EL (cell line): ENCODE measurements around the gene RPL36.
"Not testable (repeated sequence)": the region's sequence is repeated elsewhere in the genome, so short reads cannot be mapped to it uniquely, and the experiment has no call there.

Source experiments
- DNase-seq: peaks from one replicate; pipeline ENCODE4 v3.0.0-alpha.2; 2016

The RPL36 gene

DNA sequence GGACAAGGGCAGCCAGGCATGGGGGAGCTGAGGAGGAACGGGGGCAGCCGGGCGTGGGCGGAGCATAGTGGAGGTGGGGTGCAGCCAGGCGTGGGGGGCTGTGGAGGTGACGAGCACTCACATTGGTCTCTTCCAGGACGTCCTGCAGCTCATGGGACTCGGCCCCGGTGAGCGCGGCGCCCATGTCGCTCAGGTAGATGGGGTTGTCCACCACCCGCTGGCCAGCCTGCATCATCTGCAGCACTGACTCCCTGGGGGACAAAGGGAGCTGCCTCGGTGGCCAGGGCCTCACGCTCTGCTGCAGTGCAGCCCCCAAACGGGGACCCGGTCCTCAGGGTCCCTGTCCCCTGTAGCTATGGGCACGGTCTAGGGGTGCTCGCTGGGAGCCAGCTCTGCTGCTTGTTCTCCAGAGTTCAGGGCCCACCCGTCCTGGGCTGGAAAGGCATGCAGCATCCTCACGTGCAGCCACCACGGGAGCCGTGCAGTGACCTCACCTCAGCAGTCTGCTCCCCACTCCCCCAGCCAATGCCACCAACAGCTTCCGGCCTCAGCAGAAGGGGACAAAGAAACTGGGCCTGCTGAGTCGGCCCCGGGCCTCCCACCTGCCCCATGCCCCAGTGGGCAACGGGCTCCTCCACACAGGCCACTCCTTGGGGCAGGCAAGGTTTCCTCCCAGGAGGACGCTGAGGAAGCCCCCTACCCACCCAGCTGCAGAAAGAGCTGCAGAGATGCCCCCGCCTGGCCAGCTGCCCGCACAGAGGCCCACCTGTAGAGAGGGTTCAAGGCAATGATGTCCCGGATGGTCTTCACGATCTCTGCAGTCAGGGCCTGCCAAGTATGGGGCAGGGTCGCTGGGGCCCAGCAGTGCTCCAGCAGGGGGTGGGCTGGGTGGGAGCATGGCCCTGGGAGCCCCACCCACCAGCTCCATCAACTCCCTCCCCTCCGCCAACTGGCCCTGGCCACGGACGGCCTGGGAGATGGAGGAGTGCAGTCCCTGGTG is 17.8 kb downstream of the RPL36 start:
- no peak for DNase-seq

GRCh38 chr19:5711025-5711424 is 20.9 kb downstream of the RPL36 start:
- no peak for DNase-seq

- no peak for DNase-seq
These were observed 21.6 kb downstream of the RPL36 start for GRCh38 chr19:5711713-5712161.

DNA sequence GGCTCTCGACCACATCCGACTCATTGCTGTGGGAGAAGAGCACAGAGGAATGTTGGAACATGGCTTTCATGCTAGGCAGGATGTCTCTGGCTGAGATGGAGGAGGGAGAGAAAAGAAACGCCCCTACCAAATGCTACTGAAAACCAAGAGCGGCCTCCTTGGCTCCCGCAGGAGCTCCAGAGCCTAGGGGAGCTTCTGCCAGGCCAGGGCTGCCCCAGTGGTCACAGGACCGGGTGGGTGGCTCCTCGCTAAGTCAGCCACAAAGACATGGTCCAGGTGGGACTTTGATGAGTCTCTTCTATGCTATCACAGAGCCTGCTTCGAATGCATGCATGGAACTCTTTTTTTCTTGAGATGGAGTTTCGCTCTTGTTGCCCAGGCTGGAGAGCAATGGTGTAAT is 23.1 kb downstream of the RPL36 start:
- DNase-seq: no peak

DNA sequence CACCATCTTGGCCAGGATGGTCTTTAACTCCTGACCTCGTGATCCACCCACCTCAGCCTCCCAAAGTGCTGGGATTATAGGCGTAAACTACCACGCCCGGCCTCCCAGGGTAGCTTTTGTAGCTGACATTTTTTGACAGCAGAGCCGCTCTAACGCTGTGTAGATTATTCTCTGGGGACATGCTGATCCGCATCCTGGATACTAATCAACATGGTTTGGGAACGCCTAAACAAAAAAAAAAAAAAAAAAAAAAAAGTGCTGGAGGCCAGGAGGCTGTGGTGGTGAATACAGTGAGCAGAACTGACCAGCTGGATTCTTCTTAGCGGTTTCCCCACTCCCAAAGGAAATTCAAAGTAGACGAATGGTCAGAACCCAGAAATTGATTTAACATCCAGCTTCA is 24.7 kb downstream of the RPL36 start:
- no peak for DNase-seq

GRCh38 chr19:5717215-5717935 is 27.3 kb downstream of the RPL36 start:
- DNase-seq: no peak

- DNase-seq: peak; percentile 72
These were observed 28.0 kb downstream of the RPL36 start for GRCh38 chr19:5718037-5718578.

- DNase-seq: peak; percentile 90
These were observed 28.6 kb downstream of the RPL36 start for GRCh38 chr19:5718579-5719273.

DNA sequence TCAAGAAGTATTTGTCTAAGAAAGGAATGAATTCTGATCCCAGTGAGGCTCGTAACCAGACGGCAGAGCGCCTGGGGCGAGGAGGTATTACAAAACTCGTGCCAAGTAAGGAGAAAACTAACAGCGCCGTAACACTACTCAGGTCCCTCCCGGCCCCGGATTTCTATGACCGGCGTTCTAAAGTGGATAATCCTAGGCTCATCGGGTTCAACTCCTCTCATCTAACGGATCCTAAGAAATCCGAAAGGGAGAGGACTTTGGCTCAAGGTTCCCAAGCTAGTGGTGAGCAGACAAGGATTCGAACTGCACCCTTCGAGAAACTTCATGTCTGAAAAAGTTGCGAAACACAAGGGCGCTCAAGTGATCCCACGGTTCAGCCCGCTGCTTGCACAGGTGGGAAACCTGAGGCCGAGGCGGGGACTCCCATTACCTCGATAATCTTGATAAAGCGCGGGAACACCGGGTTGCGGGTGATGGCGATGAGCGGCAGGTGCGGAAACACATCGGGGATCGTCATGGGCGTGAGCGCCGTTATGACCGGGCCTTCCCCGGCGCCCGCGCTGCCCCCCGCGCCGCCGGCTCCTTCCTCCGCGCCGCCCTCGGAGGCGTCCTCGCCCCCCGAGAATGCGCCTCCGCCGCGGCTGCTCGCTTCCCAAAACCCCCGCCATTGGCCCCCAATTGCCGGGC is 29.3 kb downstream of the RPL36 start:
- peak; percentile 39 for DNase-seq

GRCh38 chr19:5719961-5720790 is 30.1 kb downstream of the RPL36 start, which contains the start of the genes CATSPERD and LONP1:
CATSPERD (plus strand) TSS chr19:5720637; CDS start chr19:5720738, 101 bp downstream.
LONP1 (minus strand) TSS chr19:5720146; CDS start chr19:5720132, 14 bp downstream.
- DNase-seq: peak; percentile 99

GRCh38 chr19:5727453-5728050 is 37.5 kb downstream of the RPL36 start:
- DNase-seq: no peak

GRCh38 chr19:5733172-5733571 is 43.1 kb downstream of the RPL36 start:
- not testable (repeated sequence) for DNase-seq

DNA sequence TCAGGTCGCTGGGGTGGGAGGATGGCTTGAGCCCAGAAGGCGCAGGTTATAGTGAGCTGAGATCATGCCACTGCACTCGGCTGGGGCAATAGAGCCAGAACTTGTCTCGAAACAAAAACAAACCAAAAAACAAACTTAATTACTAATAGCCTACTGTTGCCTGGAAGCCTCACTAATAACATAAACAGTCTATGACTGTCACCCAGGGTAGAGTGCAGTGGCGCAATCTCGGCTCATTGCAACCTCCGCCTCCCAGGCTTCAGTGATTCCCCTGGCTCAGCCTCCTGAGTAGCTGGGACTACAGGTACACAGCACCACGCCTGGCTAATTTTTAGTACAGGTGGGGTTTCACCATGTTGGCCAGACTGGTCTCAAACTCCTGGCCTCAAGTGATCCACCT is 48.3 kb downstream of the RPL36 start:
- no peak for DNase-seq
